ENCODE results near the gene STUM.

Gene STUM

DNA sequence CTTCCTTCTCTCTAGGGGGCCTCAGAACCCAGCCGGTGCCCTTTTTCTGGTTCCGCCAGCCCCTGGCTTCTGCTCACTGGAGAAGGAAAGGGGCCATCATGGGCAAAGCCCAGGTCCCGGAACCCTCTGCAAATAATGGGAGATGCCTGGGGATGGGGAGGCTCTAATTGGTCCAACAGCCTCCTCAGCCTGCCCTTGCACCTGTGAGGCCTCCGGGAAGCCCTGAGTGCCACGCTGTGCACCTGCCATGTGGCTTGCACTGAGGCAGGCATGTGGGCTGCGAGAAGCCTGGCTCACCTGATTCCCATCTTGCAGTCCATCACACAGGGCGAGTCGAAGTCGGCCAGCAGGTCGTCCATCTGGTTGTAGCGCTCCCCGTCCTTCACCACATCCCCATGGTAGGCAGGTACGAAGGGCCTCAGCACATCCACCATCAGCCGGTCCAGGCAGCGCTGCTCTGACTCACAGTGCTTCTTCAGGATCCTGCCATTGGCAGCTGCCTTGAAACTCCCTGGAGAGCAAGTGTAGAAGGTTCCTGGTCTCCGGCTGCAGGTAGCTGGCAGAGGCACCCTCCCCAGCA lies 98.4 kb downstream of the STUM start:
- FAIRE-seq: no peak
- no peak for DNase-seq (ENCODE audit: extremely low spot score, insufficient read length, low read depth)

DNA sequence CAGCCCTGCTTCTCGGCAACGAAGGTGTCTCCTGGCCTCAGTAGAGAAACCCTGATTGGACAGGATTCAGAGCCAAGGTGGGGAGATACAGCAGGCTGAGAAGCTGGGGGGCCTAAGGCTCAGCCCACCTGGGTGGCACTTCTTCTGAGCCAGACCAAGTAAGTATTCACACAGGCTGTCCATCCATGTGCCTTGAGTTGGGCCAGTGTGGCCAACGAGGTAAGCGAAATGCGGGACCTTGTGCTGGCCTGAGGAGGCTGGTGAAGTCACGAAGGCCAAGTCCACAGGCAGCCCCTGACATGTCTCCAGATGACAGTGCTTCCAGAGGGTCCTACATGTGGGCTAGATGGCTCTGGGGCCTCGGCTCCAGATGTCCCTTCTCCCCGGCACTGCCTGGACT lies 99.2 kb downstream of the STUM start:
- no peak for FAIRE-seq
- DNase-seq (ENCODE audit: extremely low spot score, insufficient read length, low read depth): no peak

DNA sequence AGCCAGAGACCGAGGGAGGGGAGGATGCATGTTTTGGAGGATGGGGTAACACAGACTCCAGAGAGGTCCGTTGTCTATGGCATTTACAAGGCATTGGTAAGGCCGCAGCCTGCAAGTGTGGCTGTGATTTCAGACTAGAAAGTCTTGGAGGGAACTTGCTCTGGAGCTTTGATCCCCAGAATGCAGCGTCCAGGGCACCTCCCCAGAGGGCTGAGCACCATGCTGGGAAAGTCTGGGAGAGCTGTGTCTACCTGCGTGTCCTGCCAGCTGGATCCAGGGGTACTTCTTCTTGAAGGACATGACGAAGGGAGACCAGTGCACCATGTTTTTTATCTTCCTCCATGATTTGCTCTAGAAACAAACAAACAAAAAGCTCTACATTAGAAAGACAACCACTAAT lies 99.9 kb downstream of the STUM start:
- no peak for DNase-seq (ENCODE audit: extremely low spot score, insufficient read length, low read depth)
- FAIRE-seq: no peak

GRCh38 chr1:226649244-226649643 lies 100.7 kb downstream of the STUM start:
- no peak for DNase-seq (ENCODE audit: extremely low spot score, insufficient read length, low read depth)
- peak; percentile 15 for FAIRE-seq

- no peak for FAIRE-seq
Measured at GRCh38 chr1:226649780-226650179, 101.2 kb downstream of the STUM start.

GRCh38 chr1:226650236-226650841 lies 101.8 kb downstream of the STUM start:
- DNase-seq (ENCODE audit: extremely low spot score, insufficient read length, low read depth): no peak
- FAIRE-seq: no peak

More at GRCh38 chr1:226649780-226650179, 101.2 kb downstream of the STUM start:
- no peak for DNase-seq (ENCODE audit: extremely low spot score, insufficient read length, low read depth)

DNA sequence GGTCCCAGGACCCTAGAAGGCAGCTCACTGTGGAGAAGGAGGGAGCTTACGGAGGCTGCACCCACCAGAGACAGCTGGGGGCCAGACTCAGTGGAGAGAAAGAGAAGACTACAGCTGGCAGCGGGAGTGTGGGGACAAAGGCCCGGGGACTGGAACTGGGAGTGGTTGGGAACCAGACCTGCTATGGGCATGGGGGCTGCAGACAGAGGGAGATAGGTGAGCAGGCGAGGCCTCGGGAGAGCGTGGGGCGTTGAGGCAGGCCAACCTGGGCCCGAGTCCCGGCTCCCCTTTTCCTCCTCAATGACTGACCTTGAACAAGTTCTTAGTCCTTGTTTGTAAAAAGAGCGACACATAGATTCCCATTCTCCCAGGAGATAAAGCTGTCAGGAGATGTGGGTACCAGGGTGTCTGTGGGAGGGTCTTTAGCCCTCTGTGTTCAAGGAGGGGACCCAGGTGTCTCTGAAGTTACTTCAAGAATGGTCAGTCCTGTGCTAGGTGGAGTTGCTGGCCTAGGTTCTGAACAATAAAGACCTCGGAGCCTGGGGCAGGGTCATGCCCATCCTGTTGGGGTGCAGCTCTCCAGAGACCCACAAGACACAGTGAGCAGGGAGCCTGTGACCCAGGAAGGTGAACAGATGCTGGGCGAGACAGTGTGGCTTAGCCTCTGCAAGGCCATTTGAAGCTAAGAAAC lies 102.6 kb downstream of the STUM start:
- DNase-seq (ENCODE audit: extremely low spot score, insufficient read length, low read depth) (no peak), FAIRE-seq (no peak)

GRCh38 chr1:226651732-226652105 lies 103.2 kb downstream of the STUM start:
- FAIRE-seq: no peak
- no peak for DNase-seq (ENCODE audit: extremely low spot score, insufficient read length, low read depth)

DNA sequence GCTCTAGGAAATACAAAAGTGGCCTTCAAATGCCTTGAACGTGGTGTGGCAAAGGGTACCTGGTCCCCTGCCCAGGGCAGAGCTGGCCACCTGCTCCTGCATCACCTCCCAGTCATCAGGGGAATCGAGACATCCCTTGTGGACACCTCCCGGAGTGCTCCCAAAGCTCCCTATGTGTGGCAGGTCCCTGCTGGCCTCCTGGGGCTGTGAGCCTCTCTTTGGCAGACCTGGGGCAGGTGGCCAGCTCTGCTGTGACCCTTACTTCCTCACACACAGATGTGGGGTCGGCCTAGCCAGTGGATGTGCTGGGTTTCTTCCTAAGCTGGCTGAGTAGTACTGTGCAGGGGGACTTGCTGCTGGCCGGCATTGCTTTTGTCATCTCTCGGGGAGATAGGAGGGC lies 104.0 kb downstream of the STUM start:
- DNase-seq (ENCODE audit: extremely low spot score, insufficient read length, low read depth) (no peak), FAIRE-seq (no peak)

- DNase-seq (ENCODE audit: extremely low spot score, insufficient read length, low read depth) (no peak), FAIRE-seq (peak; percentile 91)
Measured at GRCh38 chr1:226653311-226653921, 104.9 kb downstream of the STUM start.

- no peak for FAIRE-seq
- no peak for DNase-seq (ENCODE audit: extremely low spot score, insufficient read length, low read depth)
Measured at GRCh38 chr1:226654046-226654667, 105.6 kb downstream of the STUM start.

DNA sequence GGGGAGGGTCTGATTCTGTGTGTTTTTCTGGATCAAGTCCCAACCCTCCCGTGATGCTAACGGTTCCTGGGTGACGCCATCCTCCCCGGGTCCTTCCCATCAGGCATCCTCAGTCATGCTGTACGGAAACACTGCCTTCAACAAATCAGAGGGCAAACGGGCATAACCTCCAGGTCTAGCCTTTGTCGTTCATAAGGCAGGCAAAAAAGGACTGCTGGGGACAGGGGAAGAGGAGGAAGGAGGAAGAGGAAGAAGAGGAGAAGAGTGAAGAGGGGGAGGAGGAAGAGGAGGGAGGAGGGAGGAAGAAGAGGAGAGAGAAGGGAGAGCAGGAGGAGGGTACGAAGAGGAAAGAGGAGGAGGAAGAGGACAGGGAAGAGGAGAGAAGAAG lies 106.1 kb downstream of the STUM start:
- DNase-seq (ENCODE audit: extremely low spot score, insufficient read length, low read depth): no peak
- FAIRE-seq: peak; percentile 51

GRCh38 chr1:226655251-226656163 lies 106.9 kb downstream of the STUM start:
- FAIRE-seq (peak; percentile 5), DNase-seq (ENCODE audit: extremely low spot score, insufficient read length, low read depth) (no peak)

- FAIRE-seq (no peak), DNase-seq (ENCODE audit: extremely low spot score, insufficient read length, low read depth) (no peak)
Measured at GRCh38 chr1:226656201-226656600, 107.6 kb downstream of the STUM start.

DNA sequence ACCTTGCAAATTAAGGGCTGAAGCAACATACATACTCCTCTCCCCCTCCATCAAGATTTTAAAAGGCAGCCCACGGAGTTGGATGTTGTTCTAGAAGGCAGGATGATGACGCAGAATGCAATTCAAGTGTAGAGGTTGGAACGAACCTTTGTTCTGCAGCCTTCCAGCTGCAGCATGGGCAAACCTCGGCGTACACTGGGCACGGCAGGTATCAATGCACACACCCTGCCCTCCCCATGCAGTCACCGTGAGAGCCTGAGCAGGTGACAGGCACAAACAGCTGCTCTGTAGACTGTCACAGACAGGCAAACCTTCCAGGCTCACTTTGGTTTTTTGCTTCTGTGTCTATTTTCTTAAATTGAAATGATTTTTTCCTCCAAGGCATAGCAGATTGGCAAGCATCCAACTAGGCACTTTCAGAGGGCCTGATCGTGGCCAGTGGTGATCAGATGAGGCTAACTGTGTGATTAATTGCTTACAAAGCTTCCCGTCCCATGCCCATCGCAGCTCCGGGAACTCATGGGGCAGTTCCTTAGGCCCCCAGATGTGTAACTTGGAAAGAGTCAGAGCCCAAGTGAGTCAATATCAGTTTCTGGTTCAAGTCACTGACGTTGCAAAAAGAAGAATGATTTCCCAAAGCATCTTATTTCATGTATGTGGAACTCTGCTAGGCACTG lies 108.2 kb downstream of the STUM start:
- FAIRE-seq: no peak
- DNase-seq (ENCODE audit: extremely low spot score, insufficient read length, low read depth): no peak

GRCh38 chr1:226657895-226658545 lies 109.5 kb downstream of the STUM start:
- DNase-seq (ENCODE audit: extremely low spot score, insufficient read length, low read depth): no peak
- no peak for FAIRE-seq

GRCh38 chr1:226658546-226659125 lies 110.1 kb downstream of the STUM start:
- FAIRE-seq (no peak), DNase-seq (ENCODE audit: extremely low spot score, insufficient read length, low read depth) (no peak)
